DOHH2 (cell line): ENCODE results near the gene MB.

ENCODE experiments used
- H3F3A ChIP-seq: fragments of 200-600 bp; sonication (generic), shearing (Covaris generic); 2 replicates; pipeline ENCODE4 v1.6.0; 2016; ENCODE audit warnings: antibody characterized with exemption, mild to moderate bottlenecking; ENCODE audit not compliant: control insufficient read depth, insufficient read depth
- H3K27ac ChIP-seq: fragments of 200-600 bp; sonication (generic); 2 replicates; pipeline ENCODE4 v1.5.1; 2014; ENCODE audit warnings: low read depth, mild to moderate bottlenecking, low read length, moderate library complexity
- H3K27me3 ChIP-seq: fragments of 200-600 bp; sonication (generic); 2 replicates; pipeline ENCODE4 v1.6.1; 2014; ENCODE audit warnings: mild to moderate bottlenecking, low read length, mixed read lengths; ENCODE audit not compliant: control insufficient read depth
- H3K36me3 ChIP-seq: fragments of 200-600 bp; sonication (generic); 2 replicates; pipeline ENCODE4 v1.6.1; 2014; ENCODE audit warnings: mild to moderate bottlenecking, low read length, moderate library complexity, mixed read lengths; ENCODE audit not compliant: control insufficient read depth
- H3K4me1 ChIP-seq: fragments of 200-600 bp; sonication (generic); 2 replicates; pipeline ENCODE4 v1.6.1; 2014; ENCODE audit warnings: mild to moderate bottlenecking, low read length, mixed read lengths; ENCODE audit not compliant: control insufficient read depth
- H3K4me2 ChIP-seq: fragments of 200-600 bp; sonication (generic); 2 replicates; pipeline ENCODE4 v1.6.0; 2014; ENCODE audit warnings: mild to moderate bottlenecking, low read length, moderate library complexity
- H3K4me3 ChIP-seq: fragments of 200-600 bp; sonication (generic); 2 replicates; pipeline ENCODE4 v1.5.1; 2014; ENCODE audit warnings: mild to moderate bottlenecking, low read length, mixed read lengths
- H3K79me2 ChIP-seq: fragments of 200-600 bp; sonication (generic); 2 replicates; pipeline ENCODE4 v1.6.1; 2014; ENCODE audit warnings: mild to moderate bottlenecking, low read length, mixed read lengths; ENCODE audit not compliant: control insufficient read depth
- H3K9me2 ChIP-seq: fragments of 200-600 bp; sonication (generic); replicated peaks from 2 replicates; pipeline ENCODE4 v1.6.1; 2014; ENCODE audit warnings: mild to moderate bottlenecking, low read length, mixed read lengths; ENCODE audit not compliant: control insufficient read depth
- H3K9me3 ChIP-seq: fragments of 200-600 bp; sonication (generic); 2 replicates; pipeline ENCODE4 v1.6.1; 2014; ENCODE audit warnings: antibody characterized with exemption, low read length, mixed read lengths; ENCODE audit not compliant: control insufficient read depth, insufficient read depth
- H4K20me1 ChIP-seq: fragments of 200-600 bp; sonication (generic); 2 replicates; pipeline ENCODE4 v1.6.0; 2014; ENCODE audit warnings: low read depth, mild to moderate bottlenecking, antibody characterized with exemption, low read length, moderate library complexity; ENCODE audit not compliant: control insufficient read depth, insufficient read depth
- EZH2phosphoT487 ChIP-seq: fragments of 200-600 bp; sonication (generic); IDR thresholded peaks from 2 replicates; pipeline ENCODE4 v1.6.1; 2017; ENCODE audit warnings: borderline replicate concordance, mild to moderate bottlenecking, antibody characterized with exemption, low read length, moderate library complexity, mixed read lengths
- TF ChIP-seq, protein P1 (sequence below): fragments of 200-600 bp; sonication (generic); IDR thresholded peaks from one replicate; pipeline ENCODE4 v1.5.1; 2014; ENCODE audit warnings: antibody characterized with exemption, mild to moderate bottlenecking, low read depth, low read length; ENCODE audit not compliant: poor library complexity, severe bottlenecking

The MB gene

GRCh38 chr22:35570686-35571194, 46.4 kb downstream of the MB start:
- Histone ChIP-seq H3K9me3 (no peaks in the 10 kb centered on the region), H3K27me3 (peaks cover 3% of the 10 kb centered on the region; the same call in 1 of the 2 replicates), H3K79me2 (no peaks in the 10 kb centered on the region), H3K4me1 (no peaks in the 10 kb centered on the region), H3K4me3 (no peak overlapping the region), H3K4me2 (no peak overlapping the region), H3F3A (no peaks in the 10 kb centered on the region), H3K27ac (no peak overlapping the region), H4K20me1 (no peaks in the 10 kb centered on the region), H3K9me2 (no peaks in the 10 kb centered on the region), H3K36me3 (no peaks in the 10 kb centered on the region)
- TF ChIP-seq, protein P1, sequence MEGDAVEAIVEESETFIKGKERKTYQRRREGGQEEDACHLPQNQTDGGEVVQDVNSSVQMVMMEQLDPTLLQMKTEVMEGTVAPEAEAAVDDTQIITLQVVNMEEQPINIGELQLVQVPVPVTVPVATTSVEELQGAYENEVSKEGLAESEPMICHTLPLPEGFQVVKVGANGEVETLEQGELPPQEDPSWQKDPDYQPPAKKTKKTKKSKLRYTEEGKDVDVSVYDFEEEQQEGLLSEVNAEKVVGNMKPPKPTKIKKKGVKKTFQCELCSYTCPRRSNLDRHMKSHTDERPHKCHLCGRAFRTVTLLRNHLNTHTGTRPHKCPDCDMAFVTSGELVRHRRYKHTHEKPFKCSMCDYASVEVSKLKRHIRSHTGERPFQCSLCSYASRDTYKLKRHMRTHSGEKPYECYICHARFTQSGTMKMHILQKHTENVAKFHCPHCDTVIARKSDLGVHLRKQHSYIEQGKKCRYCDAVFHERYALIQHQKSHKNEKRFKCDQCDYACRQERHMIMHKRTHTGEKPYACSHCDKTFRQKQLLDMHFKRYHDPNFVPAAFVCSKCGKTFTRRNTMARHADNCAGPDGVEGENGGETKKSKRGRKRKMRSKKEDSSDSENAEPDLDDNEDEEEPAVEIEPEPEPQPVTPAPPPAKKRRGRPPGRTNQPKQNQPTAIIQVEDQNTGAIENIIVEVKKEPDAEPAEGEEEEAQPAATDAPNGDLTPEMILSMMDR: no peak
- no peak for TF ChIP-seq EZH2phosphoT487

DNA sequence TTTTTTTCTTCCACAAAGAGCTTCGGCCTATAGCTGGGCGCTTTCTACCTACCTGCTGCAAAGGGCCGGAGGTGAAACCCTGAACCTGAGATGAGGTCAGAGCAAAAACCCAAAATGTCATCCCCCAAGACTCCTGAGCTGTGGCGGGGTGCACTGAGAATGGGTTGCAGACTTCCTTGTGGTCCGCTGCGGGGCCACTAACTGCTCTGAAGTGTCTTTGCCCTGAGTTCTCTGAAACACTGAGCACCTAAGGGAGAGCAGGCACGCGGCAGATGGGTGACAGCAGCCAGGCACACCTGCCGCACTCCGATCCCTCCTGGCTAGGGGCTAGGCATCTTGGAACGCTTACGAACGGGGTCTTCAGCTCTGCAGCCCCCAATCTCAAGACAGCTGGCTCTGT, 47.2 kb downstream of the MB start:
- Histone ChIP-seq H3K36me3 (no peaks in the 10 kb centered on the region), H3K27ac (no peak overlapping the region), H3K4me3 (no peak overlapping the region), H3K79me2 (no peaks in the 10 kb centered on the region), H3K27me3 (peaks cover 3% of the 10 kb centered on the region; the same call in 1 of the 2 replicates), H3K4me1 (no peaks in the 10 kb centered on the region), H3K9me2 (no peaks in the 10 kb centered on the region), H3K9me3 (no peaks in the 10 kb centered on the region), H3K4me2 (no peak overlapping the region), H3F3A (no peaks in the 10 kb centered on the region), H4K20me1 (no peaks in the 10 kb centered on the region)
- TF ChIP-seq, protein P1: no peak
- TF ChIP-seq EZH2phosphoT487: no peak

DNA sequence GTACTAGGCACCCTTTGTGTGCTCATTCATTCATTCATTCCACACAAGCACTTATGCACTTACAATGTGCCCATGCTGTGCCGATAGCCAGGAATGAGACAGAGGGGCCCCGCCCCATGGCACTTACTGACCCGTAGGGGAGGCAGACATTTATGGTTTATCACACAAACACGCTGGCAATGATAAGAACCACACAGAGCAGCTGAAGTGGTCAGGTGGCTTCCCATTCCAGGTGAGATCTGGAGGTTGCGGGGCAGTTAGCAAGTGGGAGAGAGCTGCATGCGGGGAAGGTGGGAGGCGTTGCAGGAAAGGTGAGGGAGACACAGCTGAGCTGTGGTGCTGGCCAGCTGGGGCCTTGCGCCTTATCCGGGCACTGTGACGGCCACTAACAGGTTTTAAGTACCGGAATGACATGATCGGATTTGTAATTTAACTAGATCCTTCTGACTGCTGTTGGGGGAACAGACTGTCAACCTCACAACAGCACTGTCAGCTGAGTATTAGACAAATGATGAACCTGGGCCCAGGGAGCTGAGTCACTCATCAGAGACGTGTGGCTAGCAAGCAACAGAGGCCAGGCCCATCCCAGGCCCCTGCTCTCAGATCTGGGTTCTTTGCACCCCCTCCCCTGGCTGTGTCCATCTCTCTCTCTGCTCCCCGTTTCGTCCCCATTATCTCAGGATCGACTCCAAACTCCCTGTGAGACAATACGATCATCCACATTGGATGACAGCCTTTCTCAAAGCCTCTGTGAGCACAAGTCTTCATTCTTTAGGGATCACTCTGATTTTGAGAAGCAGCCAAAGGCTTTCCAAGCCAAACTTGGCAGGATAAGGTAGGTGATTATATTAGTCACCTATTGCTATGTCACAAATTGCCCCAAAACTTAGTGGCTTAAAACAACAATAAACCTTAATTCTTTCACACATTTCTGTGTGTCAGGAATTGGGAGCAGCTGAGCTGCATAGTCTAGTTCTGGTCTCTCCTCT, 48.1 kb downstream of the MB start:
- Histone ChIP-seq H3K27me3 (peaks cover 5% of the 10 kb centered on the region; the same call in 1 of the 2 replicates), H3K9me3 (no peaks in the 10 kb centered on the region)

More for the DNA sequence above, 48.1 kb downstream of the MB start:
- Histone ChIP-seq H4K20me1 (no peaks in the 10 kb centered on the region), H3K4me2 (no peak overlapping the region), H3K79me2 (no peaks in the 10 kb centered on the region), H3K9me2 (no peaks in the 10 kb centered on the region), H3K36me3 (no peaks in the 10 kb centered on the region), H3K4me3 (no peak overlapping the region), H3K27ac (no peak overlapping the region), H3K4me1 (no peaks in the 10 kb centered on the region), H3F3A (no peaks in the 10 kb centered on the region)
- TF ChIP-seq, protein P1: no peak
- no peak for TF ChIP-seq EZH2phosphoT487
